ENCODE results near the gene TMC7. TPM values are rescaled to one million over a fixed set of nuclear protein-coding genes. Genes with fewer than 3 reads are reported as not detected.

The TMC7 gene
- total RNA-seq, 1 experiment from 2014 or later = 4.3 TPM

DNA sequence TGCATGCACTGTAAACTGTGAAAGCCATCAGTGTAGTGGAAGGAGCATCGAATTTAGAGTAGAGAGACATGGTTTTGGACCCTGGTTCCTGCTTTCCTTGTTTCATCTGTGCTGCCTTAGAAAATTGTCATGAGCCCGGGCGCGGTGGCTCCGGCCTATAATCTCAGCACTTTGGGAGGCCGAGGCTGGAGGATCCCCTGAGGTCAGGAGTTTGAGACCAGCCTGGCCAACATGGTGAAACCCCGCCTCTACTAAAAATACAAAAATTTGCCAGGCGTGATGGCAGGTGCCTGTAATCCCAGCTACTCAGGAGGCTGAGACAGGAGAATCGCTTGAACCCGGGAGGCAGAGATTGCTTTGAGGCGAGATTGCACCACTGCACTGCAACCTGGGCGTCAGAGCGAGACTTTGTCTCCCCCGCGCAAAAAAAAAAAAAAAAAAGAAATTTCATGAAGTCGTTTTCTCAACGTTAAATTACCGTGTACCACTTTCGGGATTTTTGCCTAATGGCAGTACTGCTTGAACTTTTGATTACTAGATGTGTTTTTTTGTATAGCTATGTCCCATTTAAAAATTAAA is 84.6 kb downstream of the TMC7 start:
- H3K27me3 Mint-ChIP-seq (ENCODE audit: low read depth) = no peaks in the 10 kb centered on the region
- no peak overlapping the region for H4K8ac ChIP-seq (replicated peaks; ENCODE audit: insufficient read length, low read depth, low read length)
- H2AFZ ChIP-seq (ENCODE audit: low read length) = no peak overlapping the region
- no peak overlapping the region for H3K56ac ChIP-seq (ENCODE audit: insufficient read length, low read depth, low read length)
- peaks cover 0 to 6% of the 10 kb centered on the region in 2 experiments; a peak in 2 of 4 replicates for H3K4me1 Mint-ChIP-seq
- H3K9ac ChIP-seq (ENCODE audit: extremely low read depth, insufficient read length, low read length) = peak overlapping the region; percentile 28
- no peaks in the 10 kb centered on the region for H3K9me3 Mint-ChIP-seq
- no peak overlapping the region for H3K14ac ChIP-seq (ENCODE audit: insufficient read depth, low read length)
- no peak overlapping the region for H4K5ac ChIP-seq (ENCODE audit: insufficient read length, low read depth, low read length)
- H3K36me3 Mint-ChIP-seq (ENCODE audit: insufficient read depth in 1 of 3, low read depth in 3 of 3) = peaks cover 0 to 6% (median 6%) of the 10 kb centered on the region in 3 experiments; a peak in 4 of 7 replicates
- H2BK120ac ChIP-seq (ENCODE audit: low read depth, low read length, poor library complexity, severe bottlenecking) = no peak overlapping the region
- H3K23me2 ChIP-seq (ENCODE audit: insufficient read length, low read depth, low read length, poor library complexity, severe bottlenecking) = peaks cover 5% of the 10 kb centered on the region
- no peaks in the 10 kb centered on the region for H3K9me3 ChIP-seq (ENCODE audit: control insufficient read depth, low read depth, low read length)
- H3K79me1 ChIP-seq (ENCODE audit: insufficient read depth, low read depth, low read length, poor library complexity, severe bottlenecking) = no peaks in the 10 kb centered on the region
- H2BK20ac ChIP-seq (ENCODE audit: low read depth, low read length, poor library complexity, severe bottlenecking) = no peak overlapping the region
- no peaks in the 10 kb centered on the region for H3K4me1 ChIP-seq (ENCODE audit: insufficient read depth, low read length)
- peak overlapping the region; percentile 65 for H3K4me2 ChIP-seq (ENCODE audit: insufficient read depth, insufficient read length, low read length)
- H3K18ac ChIP-seq (ENCODE audit: insufficient read length, low read depth, low read length) = no peak overlapping the region
- TF ChIP-seq, protein P1, sequence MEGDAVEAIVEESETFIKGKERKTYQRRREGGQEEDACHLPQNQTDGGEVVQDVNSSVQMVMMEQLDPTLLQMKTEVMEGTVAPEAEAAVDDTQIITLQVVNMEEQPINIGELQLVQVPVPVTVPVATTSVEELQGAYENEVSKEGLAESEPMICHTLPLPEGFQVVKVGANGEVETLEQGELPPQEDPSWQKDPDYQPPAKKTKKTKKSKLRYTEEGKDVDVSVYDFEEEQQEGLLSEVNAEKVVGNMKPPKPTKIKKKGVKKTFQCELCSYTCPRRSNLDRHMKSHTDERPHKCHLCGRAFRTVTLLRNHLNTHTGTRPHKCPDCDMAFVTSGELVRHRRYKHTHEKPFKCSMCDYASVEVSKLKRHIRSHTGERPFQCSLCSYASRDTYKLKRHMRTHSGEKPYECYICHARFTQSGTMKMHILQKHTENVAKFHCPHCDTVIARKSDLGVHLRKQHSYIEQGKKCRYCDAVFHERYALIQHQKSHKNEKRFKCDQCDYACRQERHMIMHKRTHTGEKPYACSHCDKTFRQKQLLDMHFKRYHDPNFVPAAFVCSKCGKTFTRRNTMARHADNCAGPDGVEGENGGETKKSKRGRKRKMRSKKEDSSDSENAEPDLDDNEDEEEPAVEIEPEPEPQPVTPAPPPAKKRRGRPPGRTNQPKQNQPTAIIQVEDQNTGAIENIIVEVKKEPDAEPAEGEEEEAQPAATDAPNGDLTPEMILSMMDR (conservative IDR thresholded peaks at IDR 0.05) = no peak
- peak overlapping the region; percentile 90 to 94 for H3K4me3 Mint-ChIP-seq
- H3K27ac Mint-ChIP-seq = peak overlapping the region; percentile 97 to 99 (median 97); a peak in 5 of 7 replicates
- H2AK5ac ChIP-seq (ENCODE audit: insufficient read length, low read length) = no peak overlapping the region
- no peaks in the 10 kb centered on the region for H3K27me3 ChIP-seq (ENCODE audit: insufficient read depth, low read length)
- no peak overlapping the region for H3K27ac ChIP-seq (ENCODE audit: insufficient read length, low read depth, low read length)
- no peak overlapping the region for H3K4ac ChIP-seq (ENCODE audit: low read depth, low read length)
- H2BK15ac ChIP-seq (ENCODE audit: low read depth, low read length) = no peak overlapping the region
- H3K23ac ChIP-seq (ENCODE audit: insufficient read length, low read depth, low read length) = no peak overlapping the region
- H4K20me1 ChIP-seq (ENCODE audit: control insufficient read depth, insufficient read depth, insufficient read length) = no peaks in the 10 kb centered on the region
- H3K79me2 ChIP-seq (ENCODE audit: insufficient read depth, low read length) = no peaks in the 10 kb centered on the region
- no peak for DNase-seq
- H3T11ph ChIP-seq (ENCODE audit: low read length) = no peak overlapping the region
- H4K91ac ChIP-seq (ENCODE audit: insufficient read length, low read depth, low read length) = no peak overlapping the region
- no peak overlapping the region for H2BK12ac ChIP-seq (ENCODE audit: insufficient read length, low read depth, low read length)
- WGBS (ENCODE audit: extremely low coverage, insufficient read length, low lambda C conversion rate) = no CpG with 5 or more reads among the region's 19 CpGs
- H2BK5ac ChIP-seq (ENCODE audit: insufficient read length, low read length) = no peak overlapping the region
